Measurements from ENCODE around the gene SORBS1.

GRCh38 chr10:95605163-95605562 lies 44.0 kb upstream of the SORBS1 start:
- no peak for TF ChIP-seq CTCF (IDR thresholded peaks at IDR 0.05; ENCODE audit: low read depth, low read length, missing input control)
- TF ChIP-seq MAX (IDR thresholded peaks at IDR 0.05): no peak
- TF ChIP-seq TAF1 (conservative IDR thresholded peaks at IDR 0.05): no peak
- TF ChIP-seq ATF3 (IDR thresholded peaks at IDR 0.05): no peak
- no peak for TF ChIP-seq YY1 (IDR thresholded peaks at IDR 0.05)
- TF ChIP-seq EGR1 (IDR thresholded peaks at IDR 0.05; ENCODE audit: low read depth in 2 of 2): no peak
- no peak for TF ChIP-seq SP1 (IDR thresholded peaks at IDR 0.05)
- TF ChIP-seq JUND (IDR thresholded peaks at IDR 0.05): no peak
- TF ChIP-seq REST (IDR thresholded peaks at IDR 0.05): no peak
- TF ChIP-seq ZBTB33 (IDR thresholded peaks at IDR 0.05): no peak
- TF ChIP-seq GABPA (IDR thresholded peaks at IDR 0.05 in 1 of 2, conservative IDR thresholded peaks at IDR 0.05 in 1 of 2): no peak
- no peak for TF ChIP-seq FOXA1 (IDR thresholded peaks at IDR 0.05)

All from liver (tissue), 3 donors.